GM18498 (cell line): ENCODE results near the gene GNAQ.
"Not testable (repeated sequence)": the region's sequence is repeated elsewhere in the genome, so short reads cannot be mapped to it uniquely, and the experiment has no call there.

Experiments used
- ATAC-seq: cut with Tn5 transposase; IDR thresholded peaks from one replicate; pipeline ENCODE4 v1.9.1; 2021; ENCODE audit warnings: mild to moderate bottlenecking, moderate library complexity; ENCODE audit not compliant: unreplicated experiment

The GNAQ gene

DNA sequence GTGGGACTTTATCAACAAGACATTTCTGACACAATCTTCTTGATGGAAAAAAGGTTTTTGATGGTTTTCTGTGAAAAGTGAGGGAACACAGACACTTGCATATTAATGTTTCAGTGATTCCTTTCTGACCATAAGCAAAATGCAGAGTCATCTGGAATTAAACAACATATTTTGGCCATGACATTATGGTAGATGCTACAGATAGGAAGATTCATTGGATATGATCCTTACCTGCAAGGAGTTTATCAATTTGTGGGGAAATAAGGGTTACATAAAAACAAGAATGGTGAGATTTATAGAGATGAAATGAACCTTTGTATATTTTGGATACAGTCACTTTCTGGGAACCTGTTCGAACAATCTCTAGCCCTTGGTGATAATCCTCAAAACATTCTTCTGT is 228.2 kb downstream of the GNAQ start:
- ATAC-seq: no peak

DNA sequence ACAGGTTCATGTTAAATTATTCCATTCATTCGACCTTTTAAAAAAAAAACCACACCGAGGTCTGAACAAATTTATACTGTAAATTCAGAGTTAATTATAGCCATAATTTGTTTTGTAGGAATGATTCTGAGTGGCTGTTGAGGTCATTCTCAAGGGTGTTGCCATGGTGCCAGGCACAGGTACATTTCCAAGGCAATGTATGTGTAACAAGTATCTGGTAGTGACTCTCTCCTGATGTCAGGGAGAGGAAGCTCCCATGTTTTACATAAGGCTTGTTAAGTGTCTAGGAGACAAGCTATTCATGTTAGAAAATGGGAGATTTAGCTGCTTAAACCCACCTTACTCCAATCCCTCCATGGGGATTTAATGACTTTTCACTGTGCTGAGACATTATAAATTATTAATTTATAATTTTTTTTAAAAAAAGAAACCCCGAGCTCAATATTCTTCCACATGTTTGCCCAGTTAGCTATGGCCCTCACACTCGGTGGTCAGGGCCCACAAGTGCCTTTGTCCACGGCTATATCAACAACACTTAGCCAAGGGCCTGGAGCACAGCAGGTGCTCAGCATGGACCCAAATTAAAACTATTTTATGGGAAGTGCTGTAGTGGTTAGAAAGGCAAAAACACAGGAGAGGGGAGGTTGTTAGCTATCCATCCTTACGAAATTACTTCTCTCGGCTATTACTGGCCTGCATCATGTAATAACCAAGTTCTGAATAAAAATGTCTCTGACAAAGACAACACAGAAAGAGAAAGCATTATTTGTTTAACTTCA is 228.9 kb downstream of the GNAQ start:
- ATAC-seq: no peak

DNA sequence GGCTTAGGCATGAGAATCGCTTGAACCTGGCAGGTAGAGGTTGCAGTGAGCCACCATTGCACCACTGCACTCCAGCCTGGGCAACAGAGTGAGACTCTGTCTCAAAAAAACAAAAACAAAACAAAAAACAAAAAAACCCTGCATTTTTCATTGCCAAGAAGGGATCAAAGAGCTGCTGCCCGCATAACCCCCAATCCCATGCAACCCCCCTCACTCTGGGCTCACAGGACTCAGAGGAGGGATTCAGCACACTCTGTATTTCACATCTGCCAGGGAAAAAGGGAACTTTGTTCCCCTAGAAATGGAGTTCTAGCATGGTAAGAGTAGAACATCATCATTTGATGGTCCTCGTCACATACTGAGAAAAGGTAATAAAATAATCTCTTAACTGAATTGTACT is 229.5 kb downstream of the GNAQ start:
- ATAC-seq: no peak

DNA sequence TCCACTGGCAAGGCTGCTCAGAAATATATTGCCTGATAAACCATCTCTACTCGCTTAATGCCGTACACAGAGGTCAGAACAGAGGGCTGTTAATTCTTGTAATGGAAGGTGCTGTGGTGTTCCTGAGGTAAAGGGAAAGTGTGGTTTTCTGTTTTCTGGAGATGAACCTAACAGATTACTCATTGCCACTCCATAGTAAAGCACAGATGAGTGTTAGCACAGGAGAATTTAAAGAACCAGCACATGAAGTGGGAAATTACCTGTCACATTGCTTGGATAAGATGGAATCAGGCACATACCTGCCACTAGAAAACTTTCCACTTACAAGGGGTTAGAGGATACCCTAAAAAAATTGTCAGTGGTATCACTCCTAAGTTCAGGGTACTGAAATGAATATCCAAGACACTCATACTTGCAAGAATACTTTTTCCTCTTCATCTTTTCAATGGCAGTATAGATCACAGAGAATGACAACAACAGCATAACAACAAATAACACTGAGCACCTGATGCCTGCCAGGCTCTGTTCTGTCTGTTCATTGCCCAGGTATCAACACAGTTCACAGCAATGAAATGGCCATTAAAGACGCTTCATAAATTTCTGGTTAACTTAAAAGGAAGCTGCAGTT is 230.6 kb downstream of the GNAQ start:
- no peak for ATAC-seq

DNA sequence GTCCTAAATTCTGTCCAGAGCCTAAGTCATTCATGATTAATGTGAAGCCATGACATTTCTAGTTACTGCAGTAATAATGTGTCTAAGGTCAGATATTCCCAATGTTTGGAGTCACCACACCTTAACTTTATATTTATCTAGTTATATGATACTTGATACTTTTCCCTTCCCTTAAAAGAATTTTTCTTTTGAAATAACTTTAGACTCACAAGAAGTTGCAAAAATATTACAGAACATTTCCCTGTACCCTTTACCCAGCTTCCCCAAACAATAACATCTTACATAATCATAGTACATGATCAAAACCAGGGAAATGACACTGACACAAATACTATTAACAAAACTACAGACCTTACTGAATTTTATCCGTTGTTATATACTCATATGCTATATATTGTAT is 233.5 kb downstream of the GNAQ start:
- ATAC-seq: no peak

DNA sequence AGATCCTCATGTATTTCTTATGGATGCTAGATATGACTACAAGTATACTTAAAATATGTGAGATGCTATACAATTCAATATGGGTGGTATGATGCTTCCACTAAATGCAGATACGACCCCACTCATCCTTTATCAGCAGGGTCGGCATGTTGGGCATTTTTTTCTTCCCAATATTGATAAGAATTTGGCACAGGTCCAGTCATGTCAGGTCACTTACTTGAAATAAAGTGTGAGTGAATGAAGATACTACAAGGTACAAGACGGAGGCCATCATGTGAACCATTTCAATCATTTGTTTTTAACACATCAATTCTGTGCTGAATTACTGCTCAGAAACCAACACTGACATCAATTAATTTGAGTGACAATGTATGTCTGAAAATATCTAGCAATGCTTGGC is 236.6 kb downstream of the GNAQ start:
- ATAC-seq: no peak

DNA sequence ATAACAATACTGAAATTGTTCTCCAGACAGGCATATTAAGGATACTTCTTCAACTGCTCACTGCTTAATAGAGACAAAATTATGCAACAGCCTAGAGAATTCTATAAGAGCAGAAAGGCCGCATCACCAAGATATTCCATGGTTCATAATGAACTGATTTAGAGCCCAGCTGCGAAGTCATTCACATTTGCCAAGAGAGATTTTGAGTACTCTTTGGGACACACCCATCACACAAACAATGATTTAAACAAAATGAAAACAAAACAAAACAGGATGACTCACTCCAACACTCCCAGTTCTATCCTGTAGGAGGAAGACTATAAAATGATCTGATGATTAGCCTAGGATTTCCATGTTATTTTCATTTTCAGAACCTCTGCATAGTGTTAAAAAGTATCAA is 237.8 kb downstream of the GNAQ start:
- ATAC-seq: no peak

DNA sequence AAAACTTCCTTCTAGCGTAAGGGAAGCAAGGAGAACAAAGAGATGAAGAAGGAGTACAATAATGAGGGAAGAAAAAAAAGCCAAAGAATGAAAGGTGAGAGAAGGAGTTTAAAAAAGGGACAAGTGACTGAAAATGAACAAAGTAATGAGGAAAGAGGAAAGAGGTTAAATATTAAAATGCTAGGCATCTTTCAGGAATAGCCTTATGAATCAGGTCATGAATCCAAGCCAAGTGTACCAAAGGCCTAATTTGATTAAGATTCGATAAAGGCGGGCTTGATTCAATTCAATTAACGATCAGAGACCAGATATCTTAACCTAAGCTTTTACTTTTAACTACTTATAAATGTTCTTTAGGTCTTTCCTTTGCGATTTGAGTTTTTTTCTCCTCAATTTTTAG is 241.7 kb downstream of the GNAQ start:
- ATAC-seq: no peak

DNA sequence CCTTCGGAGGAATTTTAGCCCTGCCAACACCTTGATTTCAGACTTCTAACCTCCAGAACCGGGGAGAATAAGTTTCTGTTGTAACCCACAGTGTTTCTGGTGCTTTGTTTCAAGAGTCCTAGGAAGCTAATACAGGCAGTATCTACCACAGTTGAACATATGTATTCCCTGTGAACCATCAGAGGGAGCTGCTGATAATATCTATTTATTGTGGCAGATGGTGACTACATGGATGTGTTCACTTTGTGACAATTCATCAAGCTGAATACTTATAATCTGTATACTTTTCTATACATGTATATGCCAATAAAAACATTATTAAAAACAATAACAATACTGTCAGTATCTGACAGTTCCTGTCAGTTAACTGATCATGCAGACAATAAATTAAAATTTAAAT is 246.3 kb downstream of the GNAQ start:
- no peak for ATAC-seq

DNA sequence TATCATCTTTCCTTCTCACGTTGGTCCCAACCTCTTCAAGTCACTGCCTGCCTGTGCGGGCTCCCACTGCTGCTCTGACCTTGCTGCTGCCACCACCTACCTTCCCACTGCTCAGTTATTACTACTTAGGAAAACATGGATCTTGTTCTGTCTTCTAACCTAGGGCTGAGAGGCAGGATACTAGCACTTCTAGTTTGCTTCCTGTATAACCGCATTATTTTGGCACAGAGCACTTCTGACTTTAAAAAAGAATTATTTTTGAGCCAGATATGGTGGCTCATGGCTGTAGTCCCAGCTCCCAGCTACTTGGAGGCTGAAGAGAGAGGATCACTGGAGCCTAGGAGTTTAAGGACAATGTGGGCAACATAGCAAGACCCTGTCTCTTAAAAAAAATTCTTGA is 248.1 kb downstream of the GNAQ start:
- ATAC-seq: no peak

DNA sequence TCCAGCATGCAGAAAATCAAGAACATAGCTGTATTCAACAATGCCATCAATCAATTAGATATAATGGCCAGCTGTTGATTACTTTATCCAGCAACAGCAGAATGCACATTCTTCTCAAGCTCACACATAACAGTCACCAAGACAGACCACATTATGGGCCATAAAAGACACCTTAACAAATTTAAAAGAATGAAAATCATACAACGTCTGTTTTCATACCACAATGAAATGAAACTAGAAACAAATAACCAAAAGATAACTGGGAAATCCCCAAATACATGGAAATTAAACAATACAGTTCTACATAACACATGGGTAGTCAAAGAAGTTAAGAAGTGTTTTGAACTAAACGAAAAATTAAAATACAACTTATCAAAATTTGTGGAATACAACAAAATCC is 252.6 kb downstream of the GNAQ start:
- ATAC-seq: no peak

DNA sequence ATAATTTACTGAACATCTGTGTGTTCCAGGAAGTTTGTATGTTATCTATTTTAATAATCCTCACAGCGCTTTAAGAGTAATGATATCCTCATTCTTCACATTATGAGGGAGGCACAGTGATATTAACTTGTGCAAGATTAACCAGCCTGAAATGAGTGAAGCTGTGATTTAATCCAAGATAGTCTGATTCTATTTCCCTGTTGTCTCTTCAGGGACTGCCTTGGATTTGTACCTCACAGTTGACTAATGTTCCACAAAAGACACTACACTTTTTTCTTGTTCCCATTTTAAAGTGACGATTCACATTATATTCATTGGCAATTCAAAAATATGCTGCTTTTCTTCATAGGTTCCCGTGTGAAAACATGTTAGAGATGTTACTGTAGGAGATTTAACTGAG is 258.2 kb downstream of the GNAQ start:
- no peak for ATAC-seq

DNA sequence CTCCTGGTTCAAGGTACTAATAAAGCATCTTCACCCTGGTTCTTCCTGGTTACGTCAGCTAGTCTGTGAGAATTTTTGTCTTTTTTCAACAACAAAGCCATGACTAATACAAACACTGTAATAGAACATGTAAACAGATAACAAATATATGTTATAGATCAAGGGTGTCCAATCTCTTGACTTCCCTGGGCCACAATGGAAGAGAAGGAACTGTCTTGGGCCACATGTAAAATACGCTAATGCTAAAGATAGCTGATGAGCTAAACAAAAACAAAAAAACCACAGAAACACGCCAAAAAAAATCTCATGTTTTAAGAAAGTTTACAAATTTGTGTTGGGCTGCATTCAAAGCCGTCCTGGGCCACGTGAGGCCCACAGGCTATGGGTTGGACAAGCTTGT is 259.0 kb downstream of the GNAQ start:
- ATAC-seq: no peak

DNA sequence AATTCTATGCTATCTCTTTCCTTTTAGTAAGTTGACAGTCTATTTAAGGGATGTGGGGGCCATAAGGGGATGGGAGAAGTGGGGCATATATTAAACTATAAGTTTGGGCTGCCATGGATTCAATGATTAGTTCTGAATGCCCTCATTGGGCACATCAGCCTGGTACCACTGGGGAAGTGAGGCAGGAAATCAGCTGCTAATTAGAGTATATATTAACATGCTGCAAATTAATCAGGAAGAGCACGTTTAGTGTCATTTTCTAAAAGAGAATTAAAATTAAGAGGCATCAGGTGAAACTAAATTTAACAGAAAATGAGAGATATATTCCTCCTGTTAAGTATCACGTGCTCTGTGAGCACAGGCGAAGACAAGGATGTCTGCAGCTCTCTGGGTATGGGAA is 260.4 kb downstream of the GNAQ start:
- no peak for ATAC-seq

DNA sequence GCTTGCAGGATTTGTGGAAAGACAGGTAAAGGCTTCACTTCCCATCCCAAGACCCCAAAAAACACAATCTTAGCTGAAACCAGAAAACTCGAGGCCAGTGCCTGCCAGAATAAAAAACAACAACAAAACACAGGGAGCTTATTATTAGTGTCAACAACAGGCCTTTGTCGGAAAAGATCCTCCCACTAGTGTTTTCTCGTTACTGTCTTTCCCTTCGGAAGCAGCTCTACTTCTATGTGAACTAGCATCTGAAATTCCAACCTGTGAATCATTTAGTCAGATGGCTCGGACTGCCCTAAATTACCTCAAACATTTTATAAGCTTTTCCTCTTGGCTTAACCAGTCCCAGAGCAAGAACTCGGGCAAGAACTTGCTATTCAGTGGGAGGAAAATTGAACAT is 261.3 kb downstream of the GNAQ start:
- no peak for ATAC-seq

DNA sequence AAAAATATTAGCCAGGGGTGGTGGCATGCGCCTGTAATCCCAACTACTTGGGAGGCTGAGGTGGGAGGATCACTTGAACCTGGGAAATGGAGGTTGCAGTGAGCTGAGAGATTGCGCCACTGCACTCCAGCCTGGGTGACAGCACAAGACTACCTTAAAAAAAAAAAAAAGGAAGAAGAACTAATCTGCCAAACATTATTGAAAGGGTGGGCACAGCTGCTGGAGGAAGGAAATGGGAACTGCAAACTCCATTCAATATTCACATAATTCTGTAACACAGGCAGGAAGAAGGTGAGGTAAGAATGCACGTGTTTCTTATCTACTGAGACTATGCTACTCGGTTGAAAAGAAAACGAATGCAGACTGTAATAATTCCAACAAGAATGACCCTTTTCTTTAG is 262.4 kb downstream of the GNAQ start:
- ATAC-seq: no peak

DNA sequence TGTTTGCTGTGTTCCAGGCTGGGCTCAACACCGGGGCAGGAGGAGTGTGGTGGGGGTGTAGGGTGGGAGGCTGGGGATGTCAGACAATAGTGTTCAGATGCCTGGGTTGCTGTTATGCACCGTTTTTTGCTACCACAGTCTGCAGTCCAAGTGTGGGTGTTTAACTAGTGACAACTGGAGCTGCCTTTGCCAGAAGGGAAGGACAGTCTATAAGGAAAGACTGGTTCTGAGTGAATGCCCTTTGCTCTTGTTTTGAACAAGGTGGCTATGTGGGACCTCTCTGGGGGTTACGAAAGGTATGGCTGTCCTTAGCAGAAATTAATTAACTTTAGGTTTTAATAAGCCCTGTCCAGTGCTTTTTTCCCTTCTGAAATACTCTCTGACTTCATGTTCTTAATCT is 265.0 kb downstream of the GNAQ start:
- no peak for ATAC-seq

DNA sequence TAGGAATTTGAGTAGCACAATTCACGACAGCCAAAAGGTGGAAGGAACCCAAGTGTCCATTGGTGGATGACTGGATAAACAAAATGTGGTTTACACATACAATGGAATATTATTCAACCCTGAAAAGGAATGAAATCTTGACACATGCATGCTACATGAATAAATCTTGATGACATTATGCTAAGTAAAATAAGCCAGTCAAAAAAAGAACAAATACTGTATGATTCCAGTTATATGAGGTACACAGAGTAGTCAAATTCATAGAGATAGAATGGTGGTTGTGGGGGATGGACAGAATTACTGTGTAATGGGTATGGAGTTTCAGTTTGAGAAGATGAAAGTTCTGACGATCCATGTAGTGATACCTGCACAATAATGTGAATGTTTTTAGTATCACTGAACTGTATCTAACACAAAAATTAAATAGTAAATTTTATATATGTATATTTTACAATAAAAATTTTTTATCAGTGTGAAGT is 265.8 kb downstream of the GNAQ start:
- no peak for ATAC-seq

DNA sequence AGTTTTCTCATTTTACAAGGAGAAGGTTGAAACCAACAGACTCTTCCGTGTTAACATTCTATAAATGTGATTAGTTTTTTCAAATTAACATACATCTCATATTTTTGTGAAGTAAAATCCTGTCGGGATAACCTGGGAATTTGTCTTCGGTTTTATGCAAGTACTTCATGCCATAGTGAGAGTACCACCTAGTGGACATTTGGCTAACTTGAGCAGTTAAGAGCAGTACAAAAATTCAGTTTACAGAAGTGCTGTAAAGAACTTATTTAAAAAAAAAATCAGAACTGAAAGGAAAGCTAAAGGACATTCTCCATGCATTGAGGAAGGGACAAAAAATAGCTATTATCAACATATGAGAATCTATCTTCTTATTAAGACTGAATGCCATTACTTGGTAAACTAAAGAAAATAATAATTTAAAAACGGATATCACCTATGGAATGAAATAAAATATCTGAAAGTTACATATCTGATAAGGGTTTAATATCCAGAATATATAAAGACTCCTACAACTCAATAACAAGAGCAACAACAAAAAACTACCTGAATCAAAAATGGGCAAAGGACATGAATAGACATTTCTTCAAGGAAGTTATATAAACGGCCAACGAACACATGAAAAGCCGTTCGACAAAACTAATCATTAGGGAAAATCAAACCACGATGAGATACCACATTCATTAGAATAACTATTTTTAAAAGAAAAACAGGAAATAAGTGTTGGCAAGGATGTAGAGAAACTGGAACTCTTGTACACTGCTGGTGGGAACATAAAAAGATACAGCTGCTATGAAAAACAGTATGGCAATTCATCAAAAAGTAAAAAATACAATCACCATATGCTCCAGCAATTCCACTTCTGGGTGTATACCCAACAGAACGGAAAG is 266.5 kb downstream of the GNAQ start:
- ATAC-seq: no peak

DNA sequence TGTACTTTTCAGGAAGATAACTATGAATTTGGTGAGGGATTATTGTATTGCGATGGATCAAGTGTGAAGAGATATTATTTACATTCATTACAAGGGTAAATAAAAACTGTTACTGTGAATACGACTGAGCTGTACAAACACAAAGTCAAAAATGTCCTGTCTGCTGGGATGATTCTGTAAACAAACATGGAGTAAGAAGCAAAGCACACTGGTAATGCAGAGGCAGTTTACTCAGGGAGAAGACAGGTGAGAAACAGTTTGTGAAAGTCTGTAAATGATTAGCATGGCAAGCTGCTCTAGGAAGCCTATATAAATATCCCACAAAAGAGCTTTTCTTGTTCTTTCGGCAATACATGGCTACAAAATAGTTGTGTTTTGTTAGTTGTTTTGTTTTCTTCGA is 268.0 kb downstream of the GNAQ start:
- no peak for ATAC-seq

DNA sequence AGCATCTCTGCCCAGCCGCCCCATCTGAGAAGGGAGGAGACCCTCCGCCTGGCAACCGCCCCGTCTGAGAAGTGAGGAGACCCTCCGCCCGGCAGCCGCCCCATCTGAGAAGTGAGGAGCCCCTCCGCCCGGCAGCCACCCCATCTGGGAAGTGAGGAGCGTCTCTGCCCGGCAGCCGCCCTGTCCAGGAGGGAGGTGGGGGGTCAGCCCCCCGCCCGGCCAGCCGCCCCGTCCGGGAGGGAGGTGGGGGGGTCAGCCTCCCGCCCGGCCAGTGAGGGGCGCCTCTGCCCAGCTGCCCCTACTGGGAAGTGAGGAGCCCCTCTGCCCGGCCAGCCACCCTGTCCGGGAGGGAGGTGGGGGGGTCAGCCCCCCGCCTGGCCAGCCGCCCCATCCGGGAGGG is 270.7 kb downstream of the GNAQ start:
- not testable (repeated sequence) for ATAC-seq

DNA sequence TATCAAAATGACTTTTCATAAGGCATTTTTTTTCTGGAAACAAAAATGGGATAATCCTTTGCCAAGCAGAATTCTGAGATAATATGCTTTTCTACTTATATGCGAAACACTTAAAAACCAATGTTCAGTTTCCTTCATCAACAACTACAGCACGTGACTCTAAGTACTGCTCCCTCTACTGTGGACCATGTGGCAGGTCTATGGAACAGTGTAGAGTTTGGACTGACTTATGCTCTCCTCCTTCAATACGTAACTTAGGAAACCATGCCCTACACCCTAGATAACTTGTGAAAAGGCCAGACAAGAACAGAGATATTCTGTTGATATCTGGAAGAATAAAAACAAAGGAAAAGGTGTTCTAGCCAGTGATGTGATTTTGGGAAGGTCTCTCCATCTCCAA is 272.2 kb downstream of the GNAQ start:
- ATAC-seq: no peak
